GM06990 (cell line): ENCODE data around the gene MINAR1.

Source experiments
- DNase-seq: peaks from one replicate; pipeline ENCODE4 v3.0.0-alpha.2; 2011; ENCODE audit not compliant: insufficient read length; ENCODE audit errors: extremely low read depth
- H3K27me3 ChIP-seq: replicated peaks from 2 replicates; pipeline ENCODE4 v1.6.0; 2011; ENCODE audit warnings: low read length; ENCODE audit not compliant: control insufficient read depth, insufficient read depth
- H3K36me3 ChIP-seq: 2 replicates; pipeline ENCODE4 v1.5.1; 2011; ENCODE audit warnings: low read length; ENCODE audit not compliant: control insufficient read depth, insufficient read depth
- H3K4me3 ChIP-seq: replicated peaks from 2 replicates; pipeline ENCODE4 v1.5.1; 2011; ENCODE audit warnings: low read depth, mild to moderate bottlenecking, control low read depth, low read length
- CTCF ChIP-seq: IDR thresholded peaks from 2 replicates; pipeline ENCODE4 v1.5.1; 2011; ENCODE audit warnings: low read length, control low read depth, mild to moderate bottlenecking, inconsistent platforms; ENCODE audit not compliant: insufficient read depth, poor library complexity, severe bottlenecking

Gene MINAR1

GRCh38 chr15:79467865-79468586 is 35.9 kb downstream of the MINAR1 start:
- H3K36me3 ChIP-seq: no peaks in the 10 kb centered on the region
- TF ChIP-seq CTCF: no peak
- H3K4me3 ChIP-seq: no peak overlapping the region
- H3K27me3 ChIP-seq: no peaks in the 10 kb centered on the region
- DNase-seq: no peak

DNA sequence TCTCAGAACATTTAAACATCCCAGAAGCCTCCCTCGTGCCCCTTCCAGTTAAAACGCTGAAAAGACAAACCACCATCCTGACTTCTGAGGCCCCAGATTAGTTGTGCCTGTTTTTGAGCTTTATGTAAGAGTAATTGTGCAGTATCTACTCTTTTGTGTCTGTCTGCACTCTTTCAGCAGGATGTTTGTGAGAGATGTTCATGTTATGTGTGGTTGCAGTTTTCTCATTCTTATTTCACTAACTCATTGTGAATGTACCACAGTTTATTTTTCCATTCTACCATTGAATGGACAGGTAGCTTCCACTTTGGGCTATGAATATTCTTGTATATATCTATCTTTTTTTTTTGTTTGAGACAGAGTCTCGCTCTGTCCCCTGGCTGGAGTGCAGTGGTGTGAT is 40.3 kb downstream of the MINAR1 start:
- no peaks in the 10 kb centered on the region for H3K36me3 ChIP-seq
- H3K4me3 ChIP-seq: no peak overlapping the region
- TF ChIP-seq CTCF: no peak
- H3K27me3 ChIP-seq: no peaks in the 10 kb centered on the region
- DNase-seq: no peak

- TF ChIP-seq CTCF: no peak
- DNase-seq: no peak
- no peaks in the 10 kb centered on the region for H3K27me3 ChIP-seq
- no peaks in the 10 kb centered on the region for H3K36me3 ChIP-seq
- H3K4me3 ChIP-seq: no peak overlapping the region
Observed at GRCh38 chr15:79474252-79474651, 42.1 kb downstream of the MINAR1 start.

GRCh38 chr15:79475306-79475705 is 43.2 kb downstream of the MINAR1 start:
- Histone ChIP-seq H3K27me3 (no peaks in the 10 kb centered on the region), H3K4me3 (no peak overlapping the region), H3K36me3 (no peaks in the 10 kb centered on the region)
- no peak for TF ChIP-seq CTCF
- no peak for DNase-seq

- no peaks in the 10 kb centered on the region for H3K27me3 ChIP-seq
- no peak overlapping the region for H3K4me3 ChIP-seq
- TF ChIP-seq CTCF: no peak
- H3K36me3 ChIP-seq: no peaks in the 10 kb centered on the region
- no peak for DNase-seq
Observed at GRCh38 chr15:79478108-79478507, 46.0 kb downstream of the MINAR1 start.

- H3K36me3 ChIP-seq: no peaks in the 10 kb centered on the region
- DNase-seq: no peak
- H3K4me3 ChIP-seq: no peak overlapping the region
- H3K27me3 ChIP-seq: no peaks in the 10 kb centered on the region
- no peak for TF ChIP-seq CTCF
Observed at GRCh38 chr15:79479616-79480015, 47.5 kb downstream of the MINAR1 start.
